B cell (primary cell): ENCODE data around the gene MYO16. TPM values are rescaled to one million over a fixed set of nuclear protein-coding genes. Genes with fewer than 3 reads are reported as not detected.

Source experiments
- ATAC-seq: fragments of 200-7000 bp; cut with Tn5 transposase; one replicate; pipeline ENCODE4 v1.10.0; 2021; ENCODE audit warnings: low read depth, mild to moderate bottlenecking, moderate number of reproducible peaks, moderate library complexity
- CTCF ChIA-PET: fragments of 350-600 bp; sonication (Branson Sonifier 250); formaldehyde crosslinking; loops from one replicate; lab custom pipeline; 2021; ENCODE audit warnings: antibody characterized with exemption, inconsistent platforms; lab: Charles Lee
- POLR2A ChIA-PET: fragments of 350-600 bp; sonication (Branson Sonifier 250); formaldehyde crosslinking; loops from one replicate; lab custom pipeline; 2021; ENCODE audit warnings: antibody characterized with exemption; lab: Charles Lee
- DNase-seq: peaks from one replicate; pipeline ENCODE4 v3.0.0; 2013
- H2AFZ ChIP-seq: 2 replicates; pipeline ENCODE4 v1.6.1; 2012; ENCODE audit warnings: mild to moderate bottlenecking, low read depth, low read length; ENCODE audit not compliant: insufficient read depth, poor library complexity, severe bottlenecking
- H3K27ac ChIP-seq, 2 donors: 1 replicate in 1 of 2; 2 replicates in 1 of 2; pipeline ENCODE4 v1.5.1; 2012 to 2013; ENCODE audit warnings: low read length in 2 of 2, mild to moderate bottlenecking in 2 of 2, moderate library complexity in 1 of 2
- H3K27me3 ChIP-seq, 4 experiments: fragments of 200-600 bp in 1 of 4; sonication (generic) in 1 of 4; replicated peaks in 1 of 4; 1 replicate in 2 of 4; 2 replicates in 2 of 4; pipeline versions ENCODE4 v1.6.1 to v1.7.0; 2013 to 2016; ENCODE audit warnings: low read length in 3 of 4, mild to moderate bottlenecking in 2 of 4, mixed read lengths in 1 of 4, moderate library complexity in 1 of 4; ENCODE audit not compliant: insufficient read depth in 4 of 4, control insufficient read depth in 3 of 4; ENCODE audit errors: control extremely low read depth in 1 of 4
- H3K36me3 ChIP-seq, 2 experiments: replicated peaks in 1 of 2; 1 replicate in 1 of 2; 2 replicates in 1 of 2; pipeline versions ENCODE4 v1.6.1 to v1.7.1; 2013; ENCODE audit warnings: low read length in 1 of 2; ENCODE audit not compliant: insufficient read depth in 2 of 2, control insufficient read depth in 1 of 2; ENCODE audit errors: control extremely low read depth in 1 of 2, extremely low read depth in 1 of 2
- H3K4me1 ChIP-seq, 2 donors: fragments of 200-600 bp in 1 of 2; sonication (generic) in 1 of 2; 1 replicate in 1 of 2; 2 replicates in 1 of 2; pipeline versions ENCODE4 v1.5.1 to v1.6.1; 2013 to 2017; ENCODE audit warnings: low read length in 2 of 2; ENCODE audit not compliant: control insufficient read depth in 2 of 2, insufficient read depth in 2 of 2
- H3K4me2 ChIP-seq: replicated peaks from 2 replicates; pipeline ENCODE3; 2012; ENCODE audit warnings: mild to moderate bottlenecking, low read depth, low read length; ENCODE audit not compliant: poor library complexity, severe bottlenecking
- H3K4me3 ChIP-seq, 5 experiments: fragments of 200-600 bp in 1 of 5; sonication (generic) in 1 of 5; 1 replicate in 3 of 5; 2 replicates in 2 of 5; pipeline versions ENCODE4 v1.5.1 to v1.7.0; 2011 to 2016; ENCODE audit warnings: low read length in 4 of 5, mild to moderate bottlenecking in 4 of 5, low read depth in 2 of 5, control low read depth in 1 of 5, moderate library complexity in 1 of 5; ENCODE audit not compliant: insufficient read depth in 1 of 5; ENCODE audit errors: control extremely low read depth in 1 of 5, extremely low read depth in 1 of 5
- H3K79me2 ChIP-seq: fragments of 200-600 bp; sonication (generic); one replicate; pipeline ENCODE4 v1.6.0; 2016; ENCODE audit warnings: low read length; ENCODE audit not compliant: control insufficient read depth, insufficient read depth
- H3K9ac ChIP-seq: fragments of 200-600 bp; sonication (generic); 2 replicates; pipeline ENCODE4 v1.6.1; 2017; ENCODE audit warnings: mild to moderate bottlenecking, low read length, moderate library complexity
- H3K9me3 ChIP-seq, 3 donors: one replicate each; pipeline versions ENCODE4 v1.6.1 to v1.7.1; 2013; ENCODE audit warnings: low read length in 2 of 3; ENCODE audit not compliant: control insufficient read depth in 2 of 3, insufficient read depth in 1 of 3; ENCODE audit errors: control extremely low read depth in 1 of 3
- H4K20me1 ChIP-seq: 2 replicates; pipeline ENCODE4 v1.6.0; 2012; ENCODE audit warnings: mild to moderate bottlenecking, low read length; ENCODE audit not compliant: insufficient read depth, control insufficient read depth, poor library complexity, severe bottlenecking
- H3K27ac Mint-ChIP-seq: one replicate; pipeline ENCODE4 v1.8.0; 2021; ENCODE audit warnings: mixed read lengths
- H3K27me3 Mint-ChIP-seq: one replicate; pipeline ENCODE4 v1.8.0; 2021; ENCODE audit warnings: mixed read lengths
- H3K4me1 Mint-ChIP-seq: one replicate; pipeline ENCODE4 v1.8.0; 2021; ENCODE audit warnings: mixed read lengths
- H3K4me3 Mint-ChIP-seq: one replicate; pipeline ENCODE4 v1.8.0; 2021; ENCODE audit warnings: mixed read lengths
- H3K9me3 Mint-ChIP-seq: one replicate; pipeline ENCODE4 v1.8.0; 2022; ENCODE audit warnings: mixed read lengths; ENCODE audit not compliant: insufficient read depth
- CTCF ChIP-seq: fragments of 200-600 bp; IDR thresholded peaks from one replicate; pipeline ENCODE4 v1.8.0; 2022; ENCODE audit warnings: antibody characterized with exemption, mild to moderate bottlenecking
- EZH2 ChIP-seq: IDR thresholded peaks from 2 replicates; pipeline ENCODE4 v1.6.1; 2012; ENCODE audit warnings: borderline replicate concordance, low read depth, mild to moderate bottlenecking, moderate library complexity, low read length; ENCODE audit not compliant: insufficient read depth, poor library complexity, severe bottlenecking
- WGBS: methylation state at CpG from one replicate; pipeline ENCODE4 v1.1.5; 2013; ENCODE audit warnings: missing lambda C conversion rate; ENCODE audit not compliant: insufficient coverage; 5-methylcytosine and 5-hydroxymethylcytosine counted together
- intact Hi-C: fragments of 100-400 bp; cut with micrococcal nuclease; formaldehyde crosslinking; loops from one replicate; pipeline ENCODE4 v1.10.0; 2022
- polyA plus RNA-seq: library from polyadenylated mRNA; depleted of rRNA; stranded (reverse); fragments of >200 nt; gene quantifications from 2 replicates; pipeline ENCODE4 v1.2.3, GENCODE V29; 2012
- total RNA-seq, 2 donors: library from RNA; stranded (reverse); fragments of 120-200 nt in 1 of 2; gene quantifications; 1 replicate in 1 of 2; 2 replicates in 1 of 2; pipeline versions ENCODE4 v1.2.3 to v1.2.4, GENCODE V29; 2013 to 2022

Gene MYO16
- total and polyA plus RNA-seq, 2 donors (not counting 1 experiment from before 2014, with no cell fraction given), result not detected

- 93% methylated on average over 4 of the region's 6 CpGs for WGBS
- no peak overlapping the region for H3K4me2 ChIP-seq
- POLR2A ChIA-PET, result no interaction called here
Measured at GRCh38 chr13:109165417-109165904, 536.0 kb downstream of the MYO16 start.

More at GRCh38 chr13:109165417-109165904, 536.0 kb downstream of the MYO16 start:
- no peaks in the 10 kb centered on the region for H3K9me3 Mint-ChIP-seq
- H3K9ac ChIP-seq, result no peak overlapping the region
- H3K27ac Mint-ChIP-seq, result no peak overlapping the region
- DNase-seq (no peak), ATAC-seq (no peak)
- no peak overlapping the region for H3K4me3 Mint-ChIP-seq
- no peaks in the 10 kb centered on the region for H3K9me3 ChIP-seq
- H3K4me1 ChIP-seq, result peaks cover 18 to 28% of the 10 kb centered on the region in 2 donors
- H3K27ac ChIP-seq, result no peak overlapping the region
- H2AFZ ChIP-seq, result no peak overlapping the region
- H3K36me3 ChIP-seq, result no peaks in the 10 kb centered on the region
- H4K20me1 ChIP-seq, result no peaks in the 10 kb centered on the region
- TF ChIP-seq CTCF (no peak), EZH2 (no peak)
- no peaks in the 10 kb centered on the region for H3K79me2 ChIP-seq
- CTCF ChIA-PET, result no interaction called here
- peaks cover 27% of the 10 kb centered on the region for H3K4me1 Mint-ChIP-seq
- H3K4me3 ChIP-seq, result no peak overlapping the region
- peaks cover 0 to 4% (median 0%) of the 10 kb centered on the region in 4 experiments for H3K27me3 ChIP-seq
- intact Hi-C loops, result loop anchor here (10.0 kb wide), 2 partner anchors 201 to 951 kb away; partner anchors contain the start of genes ABHD13 and LIG4
- H3K27me3 Mint-ChIP-seq, result peaks cover 19% of the 10 kb centered on the region
